WTC11 (cell line): ENCODE data around the gene DALRD3. TPM values are rescaled to one million over a fixed set of nuclear protein-coding genes. Genes with fewer than 3 reads are reported as not detected.

Source experiments
- ATAC-seq: fragments of 200-7000 bp; cut with Tn5 transposase; 2 replicates; pipeline ENCODE4 v1.10.0; 2021; ENCODE audit warnings: mild to moderate bottlenecking, moderate library complexity
- CTCF ChIA-PET: fragments of 300-600 bp; sonication (Branson Sonifier 250); formaldehyde crosslinking; loops from one replicate; lab custom pipeline; 2021; ENCODE audit warnings: antibody characterized with exemption; lab: Charles Lee
- POLR2A ChIA-PET: fragments of 350-600 bp; sonication (Branson Sonifier 250); formaldehyde crosslinking; loops from one replicate; lab custom pipeline; 2021; ENCODE audit warnings: antibody characterized with exemption; lab: Charles Lee
- DNase-seq: peaks from one replicate; pipeline ENCODE4 v3.0.0; 2021; ENCODE audit warnings: low spot score
- H3K27ac Mint-ChIP-seq: 2 replicates; pipeline ENCODE4 v1.8.0; 2021; ENCODE audit warnings: mixed read lengths
- H3K27me3 Mint-ChIP-seq: 2 replicates; pipeline ENCODE4 v1.8.0; 2021; ENCODE audit warnings: low read depth, mild to moderate bottlenecking, moderate library complexity, mixed read lengths
- H3K36me3 Mint-ChIP-seq: 2 replicates; pipeline ENCODE4 v1.8.0; 2021; ENCODE audit warnings: mixed read lengths
- H3K4me1 Mint-ChIP-seq: 2 replicates; pipeline ENCODE4 v1.8.0; 2022; ENCODE audit warnings: mixed read lengths
- H3K4me3 Mint-ChIP-seq: 2 replicates; pipeline ENCODE4 v1.8.0; 2021; ENCODE audit warnings: mild to moderate bottlenecking, moderate library complexity, mixed read lengths
- H3K9me3 Mint-ChIP-seq: 2 replicates; pipeline ENCODE4 v1.8.0; 2021; ENCODE audit warnings: mixed read lengths
- ARID4B ChIP-seq: sonication (generic); formaldehyde crosslinking; IDR thresholded peaks from 2 replicates; pipeline ENCODE4 v1.8.0; 2023; ENCODE audit warnings: missing genetic modification reagents, mild to moderate bottlenecking, borderline replicate concordance
- CREM ChIP-seq: sonication (generic); formaldehyde crosslinking; IDR thresholded peaks from 2 replicates; pipeline ENCODE4 v1.8.1; 2022; ENCODE audit warnings: mild to moderate bottlenecking, missing genetic modification reagents, moderate library complexity
- IRF1 ChIP-seq: sonication (generic); formaldehyde crosslinking; IDR thresholded peaks from 2 replicates; pipeline ENCODE4 v1.8.0; 2023; ENCODE audit warnings: missing genetic modification reagents
- NFE2L1 ChIP-seq: sonication (generic); formaldehyde crosslinking; IDR thresholded peaks from 2 replicates; pipeline ENCODE4 v1.8.1; 2023; ENCODE audit warnings: missing genetic modification reagents
- NR2C2 ChIP-seq: sonication (generic); formaldehyde crosslinking; IDR thresholded peaks from 2 replicates; pipeline ENCODE4 v1.8.0; 2022; ENCODE audit warnings: mild to moderate bottlenecking, missing genetic modification reagents
- STAT6 ChIP-seq: sonication (generic); formaldehyde crosslinking; conservative IDR thresholded peaks from 2 replicates; pipeline ENCODE4 v1.8.1; 2023; ENCODE audit warnings: mild to moderate bottlenecking, low read depth, missing genetic modification reagents, moderate library complexity
- ZBTB21 ChIP-seq: sonication (generic); formaldehyde crosslinking; IDR thresholded peaks from 2 replicates; pipeline ENCODE4 v1.8.1; 2023; ENCODE audit warnings: mild to moderate bottlenecking, missing genetic modification reagents, borderline replicate concordance
- ZNF121 ChIP-seq: sonication (generic); formaldehyde crosslinking; IDR thresholded peaks from 2 replicates; pipeline ENCODE4 v1.8.0; 2023; ENCODE audit warnings: missing genetic modification reagents
- ZNF423 ChIP-seq: fragments of 250-450 bp; sonication (Bioruptor Pico); IDR thresholded peaks from 2 replicates; pipeline ENCODE4 v2.1.2; 2022; ENCODE audit warnings: mild to moderate bottlenecking, moderate library complexity
- ZNF425 ChIP-seq: fragments of 250-450 bp; sonication (Bioruptor Pico); conservative IDR thresholded peaks from 2 replicates; pipeline ENCODE4 v1.9.0; 2021; ENCODE audit warnings: mild to moderate bottlenecking
- total RNA-seq: library from RNA; stranded (reverse); gene quantifications from 3 replicates; pipeline ENCODE4 v1.2.3, GENCODE V29; 2021

DALRD3 gene
- total RNA-seq, 1 experiment from 2014 or later = 41.4 TPM

- Mint-ChIP-seq H3K27me3 (no peaks in the 10 kb centered on the region), H3K36me3 (no peaks in the 10 kb centered on the region), H3K4me1 (peaks cover 12% of the 10 kb centered on the region), H3K27ac (0 out of 2 replicates have a peak overlapping the region, but pooled peaks have one; percentile 10), H3K9me3 (no peaks in the 10 kb centered on the region), H3K4me3 (no peak overlapping the region)
- no peak for TF ChIP-seq CREM (CRISPR knock-in tag)
- no peak for TF ChIP-seq NR2C2
- TF ChIP-seq ZNF425 (CRISPR knock-in tag) = no peak
- TF ChIP-seq ZNF121 (CRISPR knock-in tag) = no peak
- no peak for TF ChIP-seq ZBTB21 (CRISPR knock-in tag)
- ATAC-seq = peak; percentile 15; the same call in 1 of the 2 replicates
- no peak for DNase-seq
- POLR2A ChIA-PET = no interaction called here
- CTCF ChIA-PET = interaction anchor here (4.3 kb wide), 1 partner anchor 14 kb away, joined by 23 read pairs; no protein-coding TSS in a partner anchor
Observed at GRCh38 chr3:49001155-49001554, 17.2 kb downstream of the DALRD3 start.

- Mint-ChIP-seq H3K36me3 (peaks cover 4% of the 10 kb centered on the region; the same call in 1 of the 2 replicates), H3K9me3 (no peaks in the 10 kb centered on the region), H3K27me3 (no peaks in the 10 kb centered on the region), H3K27ac (0 out of 2 replicates have a peak overlapping the region, but pooled peaks have one; percentile 57), H3K4me1 (peaks cover 12% of the 10 kb centered on the region), H3K4me3 (no peak overlapping the region)
- ChIA-PET CTCF (interaction anchor here (1.2 to 4.3 kb wide), 3 partner anchors 10 to 15 kb away, joined by 3 to 23 read pairs (median 6); no protein-coding TSS in a partner anchor), POLR2A (no interaction called here)
- no peak for ATAC-seq
- DNase-seq = no peak
- TF ChIP-seq ARID4B (CRISPR knock-in tag) (no peak), ZNF423 (CRISPR knock-in tag) (peak; percentile 92)
- TF ChIP-seq, all 79 proteins: peak for 1
Observed at GRCh38 chr3:48999085-48999858, 19.1 kb downstream of the DALRD3 start.

GRCh38 chr3:48997714-48998637, 20.4 kb downstream of the DALRD3 start:
- POLR2A ChIA-PET = interaction anchor here (0.5 to 2.0 kb wide), 4 partner anchors 9 to 24 kb away, joined by 3 to 11 read pairs (median 4); partner anchors contain the start of gene WDR6
- DNase-seq = peak; percentile 65
- ATAC-seq = peak; percentile 11
- CTCF ChIA-PET = interaction anchor here (0.6 to 4.3 kb wide), 7 partner anchors 9 to 28 kb away, joined by 3 to 23 read pairs (median 6); partner anchors contain the start of gene WDR6
- H3K4me3 Mint-ChIP-seq = no peak overlapping the region
- no peaks in the 10 kb centered on the region for H3K9me3 Mint-ChIP-seq
- H3K27me3 Mint-ChIP-seq = no peaks in the 10 kb centered on the region
- H3K36me3 Mint-ChIP-seq = peaks cover 4% of the 10 kb centered on the region; the same call in 1 of the 2 replicates
- peaks cover 12% of the 10 kb centered on the region for H3K4me1 Mint-ChIP-seq
- no peak overlapping the region for H3K27ac Mint-ChIP-seq
- TF ChIP-seq STAT6 (CRISPR knock-in tag) = no peak
- TF ChIP-seq ZNF425 (CRISPR knock-in tag) = no peak
- TF ChIP-seq IRF1 (CRISPR knock-in tag) = no peak
- no peak for TF ChIP-seq NFE2L1 (CRISPR knock-in tag)
